CD8-positive, alpha-beta memory T cell (primary cell): ENCODE results near the gene GTPBP8. TPM values are rescaled to one million over a fixed set of nuclear protein-coding genes. Genes with fewer than 3 reads are reported as not detected.

ENCODE experiments used
- CTCF ChIA-PET: fragments of 350-600 bp; sonication (Branson Sonifier 250); formaldehyde crosslinking; loops from one replicate; lab custom pipeline; 2021; ENCODE audit warnings: antibody characterized with exemption; lab: Charles Lee
- POLR2A ChIA-PET: fragments of 350-600 bp; sonication (Branson Sonifier 250); formaldehyde crosslinking; loops from one replicate; lab custom pipeline; 2021; ENCODE audit warnings: antibody characterized with exemption; lab: Charles Lee
- DNase-seq, 5 donors: peaks; one replicate each; pipeline versions ENCODE4 v3.0.0 to v3.0.0-alpha.2; 2020 to 2022; ENCODE audit warnings: mixed read lengths in 1 of 5
- H3K27ac ChIP-seq: one replicate; pipeline ENCODE4 v1.7.0; 2013; ENCODE audit warnings: low read depth, mild to moderate bottlenecking, low read length, moderate library complexity
- H3K27me3 ChIP-seq: 2 replicates; pipeline ENCODE4 v1.7.0; 2013; ENCODE audit warnings: low read length, mild to moderate bottlenecking; ENCODE audit not compliant: insufficient read depth, poor library complexity, severe bottlenecking
- H3K36me3 ChIP-seq: 2 replicates; pipeline ENCODE4 v1.7.0; 2013; ENCODE audit warnings: mild to moderate bottlenecking, low read length, moderate library complexity; ENCODE audit not compliant: insufficient read depth
- H3K4me1 ChIP-seq: 2 replicates; pipeline ENCODE4 v1.7.0; 2013; ENCODE audit warnings: mild to moderate bottlenecking, low read length, moderate library complexity; ENCODE audit not compliant: insufficient read depth
- H3K4me3 ChIP-seq: 2 replicates; pipeline ENCODE4 v1.7.0; 2013; ENCODE audit warnings: mild to moderate bottlenecking, low read length
- H3K9me3 ChIP-seq: 2 replicates; pipeline ENCODE4 v1.7.0; 2013; ENCODE audit warnings: mild to moderate bottlenecking, low read length
- H3K27ac Mint-ChIP-seq, 8 donors: one replicate each; pipeline ENCODE4 v1.8.0; 2020 to 2021; ENCODE audit warnings: mixed read lengths in 8 of 8, mild to moderate bottlenecking in 6 of 8, inconsistent platforms in 3 of 8, moderate library complexity in 3 of 8
- H3K27me3 Mint-ChIP-seq, 2 donors: one replicate each; pipeline ENCODE4 v1.8.0; 2020 to 2021; ENCODE audit warnings: mixed read lengths in 2 of 2, mild to moderate bottlenecking in 1 of 2, moderate library complexity in 1 of 2
- H3K36me3 Mint-ChIP-seq, 3 donors: one replicate each; pipeline ENCODE4 v1.8.0; 2020 to 2021; ENCODE audit warnings: mixed read lengths in 3 of 3, inconsistent platforms in 1 of 3, mild to moderate bottlenecking in 1 of 3
- H3K4me1 Mint-ChIP-seq, 3 donors: one replicate each; pipeline ENCODE4 v1.8.0; 2020 to 2021; ENCODE audit warnings: mixed read lengths in 3 of 3, inconsistent platforms in 1 of 3, mild to moderate bottlenecking in 1 of 3
- H3K4me3 Mint-ChIP-seq, 7 donors: one replicate each; pipeline ENCODE4 v1.8.0; 2020 to 2021; ENCODE audit warnings: mixed read lengths in 7 of 7, mild to moderate bottlenecking in 6 of 7, moderate library complexity in 4 of 7, inconsistent platforms in 2 of 7
- H3K9me3 Mint-ChIP-seq, 5 donors: one replicate each; pipeline ENCODE4 v1.8.0; 2020 to 2022; ENCODE audit warnings: mixed read lengths in 5 of 5, mild to moderate bottlenecking in 3 of 5, moderate library complexity in 2 of 5, inconsistent platforms in 1 of 5
- polyA plus RNA-seq: library from polyadenylated mRNA; unstranded; fragments of 300-500 nt; fragmentation: Illumina TruSeq; gene quantifications from one replicate; pipeline ENCODE4 v1.2.3, GENCODE V29; 2021
- total RNA-seq, 2 experiments: library from RNA; stranded (reverse); gene quantifications; one replicate each; pipeline ENCODE4 v1.2.3, GENCODE V29; 2021

Gene GTPBP8
- total and polyA plus RNA-seq, 3 experiments from 2014 or later, result 23.9 to 29.4 (median 29.3) TPM

GRCh38 chr3:112976953-112977352, 13.8 kb upstream of the GTPBP8 start:
- POLR2A ChIA-PET, result no interaction called here

GRCh38 chr3:112979244-112979832, 11.4 kb upstream of the GTPBP8 start:
- Mint-ChIP-seq H3K4me3 (peak overlapping the region in 1 of 7 donors; percentile 49), H3K27ac (peak overlapping the region in 1 of 8 donors; percentile 5), H3K36me3 (peaks cover 0 to 4% (median 0%) of the 10 kb centered on the region in 3 donors), H3K9me3 (no peaks in the 10 kb centered on the region), H3K27me3 (no peaks in the 10 kb centered on the region), H3K4me1 (peaks cover 48 to 75% (median 68%) of the 10 kb centered on the region in 3 donors)
- POLR2A ChIA-PET, result interaction anchor here (0.7 to 1.1 kb wide), 2 partner anchors 11 to 245 kb away, joined by 3 to 7 read pairs; partner anchors contain the start of gene GTPBP8
- CTCF ChIA-PET, result interaction anchor here (0.6 to 4.9 kb wide), 19 partner anchors 10 to 419 kb away, joined by 3 to 53 read pairs (median 3); partner anchors contain the start of genes CD200R1L and GTPBP8
- Histone ChIP-seq H3K36me3 (no peaks in the 10 kb centered on the region), H3K4me1 (peaks cover 52% of the 10 kb centered on the region), H3K4me3 (no peak overlapping the region), H3K9me3 (no peaks in the 10 kb centered on the region), H3K27me3 (no peaks in the 10 kb centered on the region), H3K27ac (no peak overlapping the region)
- peak in 2 of 5 donors; percentile 47 to 57 for DNase-seq

More at GRCh38 chr3:112976953-112977352, 13.8 kb upstream of the GTPBP8 start:
- Histone ChIP-seq H3K27me3 (no peaks in the 10 kb centered on the region), H3K9me3 (no peaks in the 10 kb centered on the region), H3K36me3 (no peaks in the 10 kb centered on the region), H3K4me3 (no peak overlapping the region), H3K4me1 (peaks cover 35% of the 10 kb centered on the region), H3K27ac (no peak overlapping the region)
- Mint-ChIP-seq H3K27me3 (no peaks in the 10 kb centered on the region), H3K36me3 (peaks cover 0 to 13% (median 0%) of the 10 kb centered on the region in 3 donors), H3K9me3 (no peaks in the 10 kb centered on the region), H3K27ac (peak overlapping the region; percentile 4 to 97 (median 89)), H3K4me3 (peak overlapping the region; percentile 17 to 96 (median 44)), H3K4me1 (peaks cover 45 to 70% (median 67%) of the 10 kb centered on the region in 3 donors)
- CTCF ChIA-PET, result interaction anchor here (0.7 to 6.4 kb wide), 4 partner anchors 60 to 335 kb away, joined by 3 to 51 read pairs (median 20); partner anchors contain the start of gene CCDC80
- DNase-seq, result no peak

GRCh38 chr3:112980080-112980479, 10.7 kb upstream of the GTPBP8 start:
- Mint-ChIP-seq H3K4me1 (peaks cover 54 to 75% (median 71%) of the 10 kb centered on the region in 3 donors), H3K4me3 (no peak overlapping the region), H3K27me3 (no peaks in the 10 kb centered on the region), H3K36me3 (no peaks in the 10 kb centered on the region), H3K27ac (peak overlapping the region in 1 of 8 donors; percentile 55), H3K9me3 (no peaks in the 10 kb centered on the region)
- CTCF ChIA-PET, result interaction anchor here (0.8 to 4.9 kb wide), 9 partner anchors 9 to 337 kb away, joined by 3 to 53 read pairs (median 4); partner anchors contain the start of gene GTPBP8
- Histone ChIP-seq H3K4me1 (peaks cover 58% of the 10 kb centered on the region), H3K36me3 (no peaks in the 10 kb centered on the region), H3K9me3 (no peaks in the 10 kb centered on the region), H3K27me3 (no peaks in the 10 kb centered on the region), H3K4me3 (no peak overlapping the region), H3K27ac (no peak overlapping the region)
- POLR2A ChIA-PET, result no interaction called here
- no peak for DNase-seq

GRCh38 chr3:112982710-112983109, 8.1 kb upstream of the GTPBP8 start:
- Mint-ChIP-seq H3K4me3 (peak overlapping the region in 1 of 7 donors; percentile 13), H3K4me1 (peaks cover 43 to 66% (median 60%) of the 10 kb centered on the region in 3 donors)
- POLR2A ChIA-PET, result no interaction called here

GRCh38 chr3:112984485-112984884, 6.3 kb upstream of the GTPBP8 start:
- H3K27me3 Mint-ChIP-seq, result no peaks in the 10 kb centered on the region
- CTCF ChIA-PET, result interaction anchor here (1.0 to 2.0 kb wide), 5 partner anchors 10 to 342 kb away, joined by 3 to 9 read pairs (median 3); partner anchors contain the start of gene CD200R1
- H3K4me3 ChIP-seq, result no peak overlapping the region
- H3K36me3 ChIP-seq, result no peaks in the 10 kb centered on the region
- no peaks in the 10 kb centered on the region for H3K27me3 ChIP-seq
- peak in 4 of 5 donors; percentile 16 to 72 (median 29) for DNase-seq
- H3K27ac ChIP-seq, result no peak overlapping the region
- H3K4me1 ChIP-seq, result peaks cover 26% of the 10 kb centered on the region
- H3K4me1 Mint-ChIP-seq, result peaks cover 33 to 55% (median 51%) of the 10 kb centered on the region in 3 donors
- H3K9me3 Mint-ChIP-seq, result no peaks in the 10 kb centered on the region
- peak overlapping the region; percentile 39 to 88 (median 69) for H3K27ac Mint-ChIP-seq
- no peaks in the 10 kb centered on the region for H3K9me3 ChIP-seq
- H3K36me3 Mint-ChIP-seq, result no peaks in the 10 kb centered on the region
- peak overlapping the region in 5 of 7 donors; percentile 3 to 67 (median 26) for H3K4me3 Mint-ChIP-seq
- POLR2A ChIA-PET, result interaction anchor here (1.3 kb wide), 1 partner anchor 34 kb away, joined by 3 read pairs; a partner anchor contains a TSS

More at GRCh38 chr3:112982710-112983109, 8.1 kb upstream of the GTPBP8 start:
- Mint-ChIP-seq H3K27me3 (no peaks in the 10 kb centered on the region), H3K9me3 (no peaks in the 10 kb centered on the region), H3K36me3 (no peaks in the 10 kb centered on the region), H3K27ac (peak overlapping the region in 4 of 8 donors; percentile 11 to 28 (median 18))
- Histone ChIP-seq H3K27me3 (no peaks in the 10 kb centered on the region), H3K27ac (no peak overlapping the region), H3K4me3 (no peak overlapping the region), H3K36me3 (no peaks in the 10 kb centered on the region), H3K9me3 (no peaks in the 10 kb centered on the region), H3K4me1 (peaks cover 34% of the 10 kb centered on the region)
- no peak for DNase-seq
- CTCF ChIA-PET, result interaction anchor here (0.8 to 4.9 kb wide), 3 partner anchors 245 to 339 kb away, joined by 3 to 51 read pairs (median 7); no protein-coding TSS in a partner anchor

GRCh38 chr3:112987710-112988334, 3.0 kb upstream of the GTPBP8 start:
- Mint-ChIP-seq H3K9me3 (no peaks in the 10 kb centered on the region), H3K4me1 (peaks cover 51 to 74% (median 65%) of the 10 kb centered on the region in 3 donors), H3K27ac (peak overlapping the region in 3 of 8 donors; percentile 49 to 81 (median 57)), H3K36me3 (peaks cover 0 to 15% (median 0%) of the 10 kb centered on the region in 3 donors), H3K4me3 (peak overlapping the region in 1 of 7 donors; percentile 61), H3K27me3 (peaks cover 0 to 2% of the 10 kb centered on the region in 2 donors)
- Histone ChIP-seq H3K4me1 (peaks cover 37% of the 10 kb centered on the region), H3K27me3 (no peaks in the 10 kb centered on the region), H3K4me3 (no peak overlapping the region), H3K36me3 (no peaks in the 10 kb centered on the region), H3K27ac (no peak overlapping the region), H3K9me3 (no peaks in the 10 kb centered on the region)
- CTCF ChIA-PET, result interaction anchor here (1.2 to 5.1 kb wide), 3 partner anchors 8 to 83 kb away, joined by 3 to 35 read pairs (median 3); no protein-coding TSS in a partner anchor
- DNase-seq, result no peak
- POLR2A ChIA-PET, result no interaction called here

GRCh38 chr3:112995800-112996199, 5.0 kb downstream of the GTPBP8 start:
- DNase-seq, result no peak
- Histone ChIP-seq H3K27me3 (no peaks in the 10 kb centered on the region), H3K36me3 (peaks cover 9% of the 10 kb centered on the region), H3K27ac (no peak overlapping the region), H3K9me3 (no peaks in the 10 kb centered on the region), H3K4me1 (peaks cover 23% of the 10 kb centered on the region), H3K4me3 (no peak overlapping the region)
- peak overlapping the region in 1 of 8 donors; percentile 34 for H3K27ac Mint-ChIP-seq
- H3K36me3 Mint-ChIP-seq, result peaks cover 0 to 77% (median 20%) of the 10 kb centered on the region in 3 donors
- POLR2A ChIA-PET, result no interaction called here
- peaks cover 0 to 2% of the 10 kb centered on the region in 2 donors for H3K27me3 Mint-ChIP-seq
- CTCF ChIA-PET, result interaction anchor here (1.5 kb wide), 1 partner anchor 17 kb away, joined by 5 read pairs; no protein-coding TSS in a partner anchor
- H3K4me3 Mint-ChIP-seq, result no peak overlapping the region
- H3K4me1 Mint-ChIP-seq, result peaks cover 48 to 76% (median 65%) of the 10 kb centered on the region in 3 donors
- no peaks in the 10 kb centered on the region for H3K9me3 Mint-ChIP-seq
